ENCODE results near the gene RNF167. TPM values are rescaled to one million over a fixed set of nuclear protein-coding genes. Genes with fewer than 3 reads are reported as not detected.

The RNF167 gene
- total RNA-seq, 4 donors from 2014 or later = 42.3 to 57.4 (median 54.2) TPM

- Histone ChIP-seq H3K27me3 (peaks cover 0 to 25% (median 0%) of the 10 kb centered on the region in 4 donors), H3K4me1 (peaks cover 23 to 53% (median 33%) of the 10 kb centered on the region in 3 donors), H3K27ac (peak overlapping the region in 2 of 4 donors; percentile 38 to 58), H3K9me3 (no peaks in the 10 kb centered on the region), H3K4me3 (peak overlapping the region in 3 of 4 donors; percentile 8 to 74 (median 27)), H3K36me3 (peaks cover 7 to 31% (median 16%) of the 10 kb centered on the region in 3 donors)
- TF ChIP-seq CTCF (IDR thresholded peaks at IDR 0.05) = no peak
- no peak for TF ChIP-seq POLR2A (IDR thresholded peaks at IDR 0.05)
- intact Hi-C loops (cut with DNase I) = loop anchor here (10.0 kb wide), 1 partner anchor 164 kb away; no protein-coding TSS in a partner anchor
- 30 to 51% methylated on average over 15 to 19 of the region's 65 CpGs for WGBS, 2 donors
- no peak for DNase-seq
These were observed 39.6 kb upstream of the RNF167 start for GRCh38 chr17:4900231-4901107.

DNA sequence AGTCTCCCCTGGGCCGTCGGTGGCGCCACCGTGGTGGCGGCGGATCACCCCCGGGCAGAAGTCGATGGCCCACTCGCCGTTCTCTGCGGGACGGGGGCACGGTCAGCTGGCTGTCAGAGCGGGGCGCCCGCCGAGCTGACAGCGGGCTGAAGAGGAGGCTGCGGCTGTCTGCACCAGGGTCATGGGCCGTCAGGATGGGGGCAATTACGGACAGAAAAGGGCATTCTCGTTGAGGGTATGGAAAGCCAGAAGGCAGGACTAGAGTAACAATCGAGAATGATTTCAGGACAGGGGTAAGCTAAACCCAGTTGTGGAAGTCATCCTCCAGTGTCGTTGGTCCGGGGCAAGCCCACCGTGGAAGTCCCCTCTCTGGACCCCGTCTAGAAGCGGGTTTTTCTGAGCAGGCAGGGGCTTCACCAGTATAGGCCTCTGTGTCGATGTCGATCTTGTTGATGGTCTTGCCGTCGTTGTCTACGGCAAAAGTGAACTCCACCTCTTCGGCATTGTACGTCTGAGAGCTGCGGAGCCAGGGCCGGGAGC is 38.9 kb upstream of the RNF167 start:
- DNase-seq = no peak
- intact Hi-C loops (cut with DNase I) = loop anchor here (10.0 kb wide), 1 partner anchor 164 kb away; no protein-coding TSS in a partner anchor
- peaks cover 23 to 53% (median 33%) of the 10 kb centered on the region in 3 donors for H3K4me1 ChIP-seq

DNA sequence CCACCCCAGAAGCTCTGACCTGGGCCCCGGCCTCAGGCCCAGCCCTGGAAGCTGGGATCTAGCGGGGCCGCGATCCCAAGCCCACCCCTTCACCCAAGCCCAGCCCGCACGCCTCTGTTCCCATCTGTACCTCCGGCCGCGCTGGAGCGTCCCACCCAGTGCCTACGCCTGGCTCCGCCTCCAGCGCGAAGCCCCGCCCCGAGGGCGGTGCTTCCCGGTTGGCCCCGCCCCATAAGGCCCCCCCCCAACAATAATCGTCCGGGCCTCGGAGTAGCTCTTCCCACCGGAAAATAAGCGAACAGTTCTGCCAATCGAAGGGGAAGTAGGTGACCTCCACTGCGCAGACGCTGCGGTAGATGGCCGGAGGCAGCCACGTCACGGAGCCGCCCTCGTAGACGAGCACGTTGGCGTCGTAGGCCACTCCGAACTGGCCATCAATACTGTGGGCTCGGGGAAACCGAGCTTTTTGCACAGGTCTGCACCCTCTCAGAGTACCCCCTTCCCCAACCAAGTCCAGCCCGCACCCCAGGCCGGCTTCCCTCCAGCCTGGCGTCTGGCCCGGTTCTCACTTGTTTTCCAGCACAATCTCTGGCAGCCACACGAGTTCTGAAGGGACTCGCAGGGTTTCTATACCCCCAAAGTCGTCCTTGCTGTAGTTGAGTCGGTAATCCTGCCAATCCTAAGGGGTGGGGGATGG is 38.3 kb upstream of the RNF167 start:
- H3K4me3 ChIP-seq = peak overlapping the region in 2 of 4 donors; percentile 8 to 27
- WGBS, 2 donors = 76 to 83% methylated on average over 17 to 21 of the region's 48 CpGs
- H3K27ac ChIP-seq = peak overlapping the region in 3 of 4 donors; percentile 9 to 78 (median 74)
- intact Hi-C loops (cut with DNase I) = loop anchor here (10.0 kb wide), 1 partner anchor 163 kb away; no protein-coding TSS in a partner anchor
- peaks cover 0 to 25% (median 0%) of the 10 kb centered on the region in 4 donors for H3K27me3 ChIP-seq
- peaks cover 23 to 53% (median 33%) of the 10 kb centered on the region in 3 donors for H3K4me1 ChIP-seq
- peaks cover 0 to 18% (median 7%) of the 10 kb centered on the region in 3 donors for H3K36me3 ChIP-seq
- H3K9me3 ChIP-seq = no peaks in the 10 kb centered on the region
- no peak for TF ChIP-seq POLR2A (IDR thresholded peaks at IDR 0.05)
- TF ChIP-seq CTCF (IDR thresholded peaks at IDR 0.05) = no peak
- DNase-seq = no peak

More for the DNA sequence above, 38.9 kb upstream of the RNF167 start:
- peaks cover 6 to 24% (median 11%) of the 10 kb centered on the region in 3 donors for H3K36me3 ChIP-seq
- H3K27ac ChIP-seq = peak overlapping the region in 2 of 4 donors; percentile 38 to 46
- TF ChIP-seq CTCF (IDR thresholded peaks at IDR 0.05) (no peak), POLR2A (IDR thresholded peaks at IDR 0.05) (no peak)
- no peaks in the 10 kb centered on the region for H3K9me3 ChIP-seq
- H3K27me3 ChIP-seq = peaks cover 0 to 25% (median 0%) of the 10 kb centered on the region in 4 donors
- 73 to 78% methylated on average over 14 to 26 of the region's 37 CpGs for WGBS, 2 donors
- H3K4me3 ChIP-seq = peak overlapping the region in 3 of 4 donors; percentile 8 to 74 (median 27)

DNA sequence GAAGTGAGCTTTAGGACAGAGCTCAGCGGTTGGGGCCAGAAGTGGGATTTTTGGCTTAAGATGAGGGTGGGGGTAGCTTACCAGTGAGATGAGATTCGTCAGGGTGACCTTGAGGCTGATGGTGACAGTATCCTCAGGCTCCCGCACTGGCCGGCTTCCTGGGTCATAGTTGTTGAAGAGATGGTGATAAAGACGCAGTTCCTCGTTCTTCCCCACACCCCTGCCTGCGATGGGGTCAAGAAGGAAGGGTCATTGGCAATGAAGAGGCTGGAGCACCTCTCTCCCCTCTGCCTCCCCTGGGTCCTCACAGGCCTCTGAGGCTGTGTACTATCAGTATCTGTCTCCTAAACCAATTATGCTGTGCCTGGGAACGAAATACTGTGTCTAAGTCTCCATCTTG is 37.5 kb upstream of the RNF167 start:
- TF ChIP-seq POLR2A (IDR thresholded peaks at IDR 0.05) = no peak
- TF ChIP-seq CTCF (IDR thresholded peaks at IDR 0.05) = no peak
- Histone ChIP-seq H3K4me3 (no peak overlapping the region), H3K27ac (peak overlapping the region in 3 of 4 donors; percentile 46 to 78 (median 74)), H3K4me1 (peaks cover 23 to 53% (median 33%) of the 10 kb centered on the region in 3 donors), H3K27me3 (peaks cover 0 to 25% (median 0%) of the 10 kb centered on the region in 4 donors), H3K9me3 (no peaks in the 10 kb centered on the region), H3K36me3 (peaks cover 0 to 10% (median 0%) of the 10 kb centered on the region in 3 donors)
- intact Hi-C loops (cut with DNase I) = loop anchor here (10.0 kb wide), 1 partner anchor 162 kb away; no protein-coding TSS in a partner anchor
- DNase-seq = no peak
- 65 to 71% methylated on average over 7 to 8 of the region's 8 CpGs for WGBS, 2 donors

Measured in esophagus squamous epithelium (tissue), 5 donors.